ENCODE results near the gene DSP.

Gene DSP

GRCh38 chr6:7632501-7633290, 91.2 kb downstream of the DSP start:
- TF ChIP-seq, protein P1, sequence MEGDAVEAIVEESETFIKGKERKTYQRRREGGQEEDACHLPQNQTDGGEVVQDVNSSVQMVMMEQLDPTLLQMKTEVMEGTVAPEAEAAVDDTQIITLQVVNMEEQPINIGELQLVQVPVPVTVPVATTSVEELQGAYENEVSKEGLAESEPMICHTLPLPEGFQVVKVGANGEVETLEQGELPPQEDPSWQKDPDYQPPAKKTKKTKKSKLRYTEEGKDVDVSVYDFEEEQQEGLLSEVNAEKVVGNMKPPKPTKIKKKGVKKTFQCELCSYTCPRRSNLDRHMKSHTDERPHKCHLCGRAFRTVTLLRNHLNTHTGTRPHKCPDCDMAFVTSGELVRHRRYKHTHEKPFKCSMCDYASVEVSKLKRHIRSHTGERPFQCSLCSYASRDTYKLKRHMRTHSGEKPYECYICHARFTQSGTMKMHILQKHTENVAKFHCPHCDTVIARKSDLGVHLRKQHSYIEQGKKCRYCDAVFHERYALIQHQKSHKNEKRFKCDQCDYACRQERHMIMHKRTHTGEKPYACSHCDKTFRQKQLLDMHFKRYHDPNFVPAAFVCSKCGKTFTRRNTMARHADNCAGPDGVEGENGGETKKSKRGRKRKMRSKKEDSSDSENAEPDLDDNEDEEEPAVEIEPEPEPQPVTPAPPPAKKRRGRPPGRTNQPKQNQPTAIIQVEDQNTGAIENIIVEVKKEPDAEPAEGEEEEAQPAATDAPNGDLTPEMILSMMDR (IDR thresholded peaks at IDR 0.05; ENCODE audit: low read length, missing control alignments), result no peak
- H3K4me3 ChIP-seq (replicated peaks; ENCODE audit: low read depth, low read length), result no peak overlapping the region
- DNase-seq (ENCODE audit: low read depth), result no peak

GRCh38 chr6:7633361-7633760, 91.9 kb downstream of the DSP start:
- DNase-seq (ENCODE audit: low read depth), result peak; percentile 80
- TF ChIP-seq, protein P1 (IDR thresholded peaks at IDR 0.05; ENCODE audit: low read length, missing control alignments), result no peak
- H3K4me3 ChIP-seq (replicated peaks; ENCODE audit: low read depth, low read length), result no peak overlapping the region

- no peak overlapping the region for H3K4me3 ChIP-seq (replicated peaks; ENCODE audit: low read depth, low read length)
- TF ChIP-seq, protein P1 (IDR thresholded peaks at IDR 0.05; ENCODE audit: low read length, missing control alignments), result no peak
- DNase-seq (ENCODE audit: low read depth), result peak; percentile 30
These were observed 94.7 kb downstream of the DSP start for GRCh38 chr6:7636151-7636550.
